Activated CD4-positive, alpha-beta T cell treated with anti-CD3 and anti-CD28 coated beads for 36 hours (primary cell): ENCODE data around the gene BMP3. TPM values are rescaled to one million over a fixed set of nuclear protein-coding genes. Genes with fewer than 3 reads are reported as not detected.

ENCODE experiments used
- ATAC-seq: fragments of 200-7000 bp; cut with Tn5 transposase; one replicate; pipeline ENCODE4 v1.10.0; 2021; ENCODE audit warnings: mild to moderate bottlenecking, moderate library complexity
- CTCF ChIA-PET: fragments of 350-600 bp; sonication (Branson Sonifier 250); formaldehyde crosslinking; loops from one replicate; lab custom pipeline; 2021; ENCODE audit warnings: antibody characterized with exemption; lab: Charles Lee
- POLR2A ChIA-PET: fragments of 350-600 bp; sonication (Branson Sonifier 250); formaldehyde crosslinking; loops from one replicate; lab custom pipeline; 2021; ENCODE audit warnings: antibody characterized with exemption, inconsistent platforms; lab: Charles Lee
- DNase-seq: peaks from one replicate; pipeline ENCODE4 v3.0.0-alpha.2; 2020
- H3K27ac Mint-ChIP-seq: one replicate; pipeline ENCODE4 v1.8.0; 2021; ENCODE audit warnings: mixed read lengths
- H3K27me3 Mint-ChIP-seq: one replicate; pipeline ENCODE4 v1.8.0; 2021; ENCODE audit warnings: mixed read lengths
- H3K36me3 Mint-ChIP-seq: one replicate; pipeline ENCODE4 v1.8.0; 2021; ENCODE audit warnings: low read depth, mixed read lengths
- H3K4me1 Mint-ChIP-seq: one replicate; pipeline ENCODE4 v1.8.0; 2021; ENCODE audit warnings: mixed read lengths
- H3K4me3 Mint-ChIP-seq: one replicate; pipeline ENCODE4 v1.8.0; 2021; ENCODE audit warnings: mild to moderate bottlenecking, moderate library complexity, mixed read lengths
- H3K9me3 Mint-ChIP-seq: one replicate; pipeline ENCODE4 v1.8.0; 2021; ENCODE audit warnings: low read depth, mixed read lengths
- intact Hi-C, 2 experiments: fragments of 100-400 bp; cut with DNase I in 1 of 2; cut with micrococcal nuclease in 1 of 2; formaldehyde crosslinking; loops; one replicate each; pipeline versions ENCODE4 v1.14.2 to v1.15.1; 2022 to 2024; cut with DNase I, micrococcal nuclease
- total RNA-seq, 2 experiments: library from RNA; stranded (reverse); gene quantifications; one replicate each; pipeline ENCODE4 v1.2.3, GENCODE V29; 2021

Gene BMP3
- total RNA-seq, 2 experiments from 2014 or later = not detected

GRCh38 chr4:81071013-81071412 is 40.5 kb downstream of the BMP3 start:
- Mint-ChIP-seq H3K9me3 (no peaks in the 10 kb centered on the region), H3K27me3 (peaks cover 15% of the 10 kb centered on the region), H3K36me3 (no peaks in the 10 kb centered on the region), H3K27ac (no peak overlapping the region), H3K4me3 (no peak overlapping the region), H3K4me1 (peaks cover 2% of the 10 kb centered on the region)
- DNase-seq = no peak
- CTCF ChIA-PET = interaction anchor here (0.6 to 4.2 kb wide), 7 partner anchors 8 to 283 kb away, joined by 3 to 42 read pairs (median 5); no protein-coding TSS in a partner anchor
- ATAC-seq = no peak
- intact Hi-C loops = no loop called here
- POLR2A ChIA-PET = no interaction called here

- POLR2A ChIA-PET = no interaction called here
- no peak for ATAC-seq
- no peak overlapping the region for H3K27ac Mint-ChIP-seq
- no peaks in the 10 kb centered on the region for H3K36me3 Mint-ChIP-seq
- intact Hi-C loops = no loop called here
- peaks cover 5% of the 10 kb centered on the region for H3K27me3 Mint-ChIP-seq
- no peak for DNase-seq
- no peaks in the 10 kb centered on the region for H3K4me1 Mint-ChIP-seq
- peaks cover 2% of the 10 kb centered on the region for H3K9me3 Mint-ChIP-seq
- CTCF ChIA-PET = no interaction called here
- H3K4me3 Mint-ChIP-seq = no peak overlapping the region
Observed at GRCh38 chr4:81081156-81081555, 50.6 kb downstream of the BMP3 start.

- no peak overlapping the region for H3K27ac Mint-ChIP-seq
Observed at GRCh38 chr4:81084029-81084428, 53.5 kb downstream of the BMP3 start.

GRCh38 chr4:81084634-81085033 is 54.1 kb downstream of the BMP3 start:
- ATAC-seq (no peak), DNase-seq (no peak)
- Mint-ChIP-seq H3K4me3 (no peak overlapping the region), H3K9me3 (peaks cover 2% of the 10 kb centered on the region), H3K36me3 (no peaks in the 10 kb centered on the region), H3K27ac (no peak overlapping the region), H3K4me1 (no peaks in the 10 kb centered on the region), H3K27me3 (peaks cover 2% of the 10 kb centered on the region)
- ChIA-PET CTCF (interaction anchor here (0.7 to 1.7 kb wide), 3 partner anchors 15 to 267 kb away, joined by 3 to 5 read pairs (median 3); no protein-coding TSS in a partner anchor), POLR2A (no interaction called here)
- intact Hi-C loops = no loop called here

More at GRCh38 chr4:81084029-81084428, 53.5 kb downstream of the BMP3 start:
- ChIA-PET POLR2A (no interaction called here), CTCF (interaction anchor here (0.7 to 1.0 kb wide), 3 partner anchors 13 to 268 kb away, joined by 3 read pairs; no protein-coding TSS in a partner anchor)
- ATAC-seq (no peak), DNase-seq (no peak)
- Mint-ChIP-seq H3K36me3 (no peaks in the 10 kb centered on the region), H3K9me3 (peaks cover 2% of the 10 kb centered on the region), H3K27me3 (peaks cover 2% of the 10 kb centered on the region), H3K4me1 (no peaks in the 10 kb centered on the region), H3K4me3 (no peak overlapping the region)
- intact Hi-C loops = no loop called here

GRCh38 chr4:81085291-81085690 is 54.8 kb downstream of the BMP3 start:
- DNase-seq (no peak), ATAC-seq (no peak)
- ChIA-PET POLR2A (no interaction called here), CTCF (interaction anchor here (1.7 kb wide), 1 partner anchor 16 kb away, joined by 5 read pairs; no protein-coding TSS in a partner anchor)
- H3K27ac Mint-ChIP-seq = no peak overlapping the region
- H3K9me3 Mint-ChIP-seq = no peaks in the 10 kb centered on the region
- intact Hi-C loops = no loop called here
- no peaks in the 10 kb centered on the region for H3K36me3 Mint-ChIP-seq
- H3K27me3 Mint-ChIP-seq = no peaks in the 10 kb centered on the region
- H3K4me1 Mint-ChIP-seq = no peaks in the 10 kb centered on the region
- no peak overlapping the region for H3K4me3 Mint-ChIP-seq

DNA sequence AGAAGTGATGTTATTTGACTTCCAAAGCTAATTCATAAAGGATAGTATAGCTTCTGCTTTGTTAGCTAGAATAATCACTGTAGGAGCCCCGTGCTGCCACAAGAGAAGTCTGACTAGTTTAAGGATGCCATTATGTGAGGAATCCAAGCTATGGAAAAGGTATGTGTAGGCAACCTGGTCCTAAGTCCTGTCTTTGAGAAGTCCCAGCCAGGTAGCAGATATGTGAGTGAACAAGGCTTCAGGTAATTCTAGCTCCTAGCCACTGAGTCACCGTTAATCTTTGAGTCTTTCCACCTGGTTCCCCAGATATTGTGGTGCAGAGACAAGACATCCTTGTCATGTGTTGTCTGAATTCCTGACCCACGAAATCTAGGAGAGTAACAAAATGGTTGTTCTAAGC is 55.5 kb downstream of the BMP3 start:
- Mint-ChIP-seq H3K4me1 (no peaks in the 10 kb centered on the region), H3K27ac (no peak overlapping the region), H3K9me3 (no peaks in the 10 kb centered on the region), H3K4me3 (no peak overlapping the region), H3K36me3 (no peaks in the 10 kb centered on the region), H3K27me3 (no peaks in the 10 kb centered on the region)
- CTCF ChIA-PET = interaction anchor here (1.7 kb wide), 1 partner anchor 16 kb away, joined by 5 read pairs; no protein-coding TSS in a partner anchor
- intact Hi-C loops = no loop called here
- POLR2A ChIA-PET = no interaction called here
- no peak for DNase-seq
- ATAC-seq = no peak

DNA sequence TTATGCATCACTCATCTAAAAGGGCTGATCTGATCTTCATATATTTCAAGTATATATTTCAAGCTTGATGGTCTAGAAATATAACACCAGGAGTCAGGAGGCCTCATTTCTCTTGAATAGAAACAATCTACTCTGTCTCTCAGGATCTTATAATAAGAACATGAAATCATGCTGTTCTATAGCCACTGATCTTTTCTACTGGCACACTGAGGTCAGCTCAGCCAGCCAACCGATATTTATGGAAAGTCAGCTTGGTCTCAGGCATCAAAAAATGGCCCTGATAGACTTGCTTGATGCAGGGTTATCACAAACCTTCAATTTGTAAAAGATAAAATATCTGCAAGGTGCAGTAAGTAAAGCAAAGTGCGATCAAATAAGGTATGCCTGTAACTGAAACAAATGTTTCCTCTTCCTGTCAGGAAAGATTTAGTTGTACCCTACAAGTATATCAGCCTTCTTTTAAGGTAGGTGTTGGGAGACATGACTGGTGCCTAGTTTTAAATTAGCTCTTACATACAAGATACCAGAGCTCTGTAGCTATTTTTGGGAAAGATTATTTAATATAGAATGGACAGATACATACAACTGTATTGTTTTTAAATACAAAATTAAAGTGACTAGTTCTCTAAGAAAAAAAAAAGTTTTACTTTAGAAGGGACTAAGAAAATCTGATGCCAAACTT is 63.4 kb downstream of the BMP3 start:
- no peaks in the 10 kb centered on the region for H3K36me3 Mint-ChIP-seq
- peaks cover 5% of the 10 kb centered on the region for H3K27me3 Mint-ChIP-seq
- no peak overlapping the region for H3K27ac Mint-ChIP-seq
- ChIA-PET POLR2A (interaction anchor here (0.7 kb wide), 1 partner anchor 678 kb away, joined by 5 read pairs; no protein-coding TSS in a partner anchor), CTCF (interaction anchor here (1.0 kb wide), 1 partner anchor 40 kb away, joined by 3 read pairs; no protein-coding TSS in a partner anchor)
- DNase-seq (no peak), ATAC-seq (no peak)
- H3K9me3 Mint-ChIP-seq = no peaks in the 10 kb centered on the region
- intact Hi-C loops = no loop called here
- H3K4me3 Mint-ChIP-seq = no peak overlapping the region
- H3K4me1 Mint-ChIP-seq = no peaks in the 10 kb centered on the region

DNA sequence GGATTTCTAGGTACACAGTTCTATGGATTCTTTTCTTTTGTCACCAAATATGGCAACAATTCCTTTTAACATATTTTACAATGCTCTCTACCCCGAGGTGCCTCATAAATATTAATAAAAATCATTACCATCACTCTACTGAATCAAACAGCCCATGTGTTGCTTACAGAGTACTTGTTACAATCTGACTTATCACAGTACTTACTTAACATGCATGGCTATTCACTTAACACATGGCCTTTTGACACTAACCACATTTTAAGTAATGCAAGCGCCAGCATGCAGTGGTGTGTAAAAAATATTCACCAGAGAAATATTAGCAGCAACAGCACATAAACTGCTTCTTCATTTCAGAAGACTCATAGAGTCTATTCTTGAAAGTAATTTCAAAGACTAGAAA is 64.9 kb downstream of the BMP3 start:
- ATAC-seq = no peak
- no peaks in the 10 kb centered on the region for H3K4me1 Mint-ChIP-seq
- intact Hi-C loops = no loop called here
- H3K27ac Mint-ChIP-seq = no peak overlapping the region
- H3K36me3 Mint-ChIP-seq = no peaks in the 10 kb centered on the region
- no peaks in the 10 kb centered on the region for H3K9me3 Mint-ChIP-seq
- peaks cover 5% of the 10 kb centered on the region for H3K27me3 Mint-ChIP-seq
- no peak overlapping the region for H3K4me3 Mint-ChIP-seq
- CTCF ChIA-PET = no interaction called here
- DNase-seq = no peak
- POLR2A ChIA-PET = interaction anchor here (0.6 kb wide), 1 partner anchor 1957 kb away, joined by 4 read pairs; no protein-coding TSS in a partner anchor

- Mint-ChIP-seq H3K27ac (no peak overlapping the region), H3K27me3 (peaks cover 5% of the 10 kb centered on the region), H3K4me1 (no peaks in the 10 kb centered on the region), H3K36me3 (no peaks in the 10 kb centered on the region), H3K4me3 (no peak overlapping the region), H3K9me3 (no peaks in the 10 kb centered on the region)
- CTCF ChIA-PET = no interaction called here
- POLR2A ChIA-PET = no interaction called here
- no peak for ATAC-seq
- intact Hi-C loops = no loop called here
- no peak for DNase-seq
Observed at GRCh38 chr4:81096566-81096965, 66.1 kb downstream of the BMP3 start.

GRCh38 chr4:81102107-81102506 is 71.6 kb downstream of the BMP3 start:
- Mint-ChIP-seq H3K27ac (no peak overlapping the region), H3K36me3 (no peaks in the 10 kb centered on the region), H3K4me1 (peaks cover 8% of the 10 kb centered on the region), H3K27me3 (peaks cover 4% of the 10 kb centered on the region), H3K9me3 (no peaks in the 10 kb centered on the region), H3K4me3 (no peak overlapping the region)
- POLR2A ChIA-PET = interaction anchor here (0.7 kb wide), 1 partner anchor 989 kb away, joined by 6 read pairs; no protein-coding TSS in a partner anchor
- ATAC-seq (no peak), DNase-seq (no peak)
- intact Hi-C loops = no loop called here
- CTCF ChIA-PET = no interaction called here

- Mint-ChIP-seq H3K36me3 (no peaks in the 10 kb centered on the region), H3K9me3 (peaks cover 1% of the 10 kb centered on the region), H3K27me3 (peaks cover 3% of the 10 kb centered on the region), H3K4me3 (no peak overlapping the region), H3K27ac (no peak overlapping the region), H3K4me1 (peaks cover 8% of the 10 kb centered on the region)
- peak; percentile 44 for ATAC-seq
- CTCF ChIA-PET = interaction anchor here (0.7 kb wide), 1 partner anchor 766 kb away, joined by 3 read pairs; no protein-coding TSS in a partner anchor
- intact Hi-C loops = no loop called here
- POLR2A ChIA-PET = no interaction called here
- DNase-seq = peak; percentile 6
Observed at GRCh38 chr4:81106150-81106549, 75.6 kb downstream of the BMP3 start.
